GM10248 (cell line): ENCODE measurements around the gene DNHD1.

ENCODE experiments used
- CTCF ChIA-PET: fragments of 300-600 bp; sonication (Branson Sonifier 250); formaldehyde crosslinking; extraction: SDS; loops from one replicate; lab custom pipeline; 2021; ENCODE audit warnings: antibody characterized with exemption; lab: Yijun Ruan, JAX
- POLR2A ChIA-PET: fragments of 350-650 bp; sonication (Branson Sonifier 250); formaldehyde crosslinking; extraction: SDS; loops from one replicate; lab custom pipeline; 2020; ENCODE audit warnings: antibody characterized with exemption; lab: Yijun Ruan, JAX
- DNase-seq: peaks from one replicate; pipeline ENCODE4 v3.0.0; 2012; ENCODE audit errors: extremely low spot score
- TF ChIP-seq, protein P1 (sequence below): IDR thresholded peaks from 2 replicates; pipeline ENCODE4 v1.5.1; 2012; ENCODE audit warnings: mild to moderate bottlenecking, low read depth; ENCODE audit errors: extremely low read depth, missing control alignments, control extremely low read depth

Gene DNHD1

DNA sequence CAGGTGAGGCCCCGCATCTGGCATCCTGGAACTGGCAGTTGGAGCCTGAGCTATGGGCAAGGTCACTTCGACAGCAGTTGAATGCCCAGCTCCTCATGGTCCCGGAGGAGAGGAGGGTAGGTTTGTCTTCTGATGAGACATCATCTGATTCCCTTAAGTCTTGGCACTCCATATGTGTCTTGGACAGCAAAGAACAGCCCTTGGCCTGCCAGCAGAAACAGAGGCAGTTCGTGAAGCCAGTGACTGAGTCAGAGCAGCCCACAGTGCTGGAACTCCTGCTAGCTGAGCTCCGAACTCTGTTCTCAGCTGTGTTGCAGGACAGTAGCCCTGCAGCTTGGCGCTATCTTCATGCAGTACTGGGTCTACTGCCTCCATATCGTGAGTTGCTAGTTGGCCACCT lies 1.0 kb downstream of the DNHD1 start:
- TF ChIP-seq, protein P1, sequence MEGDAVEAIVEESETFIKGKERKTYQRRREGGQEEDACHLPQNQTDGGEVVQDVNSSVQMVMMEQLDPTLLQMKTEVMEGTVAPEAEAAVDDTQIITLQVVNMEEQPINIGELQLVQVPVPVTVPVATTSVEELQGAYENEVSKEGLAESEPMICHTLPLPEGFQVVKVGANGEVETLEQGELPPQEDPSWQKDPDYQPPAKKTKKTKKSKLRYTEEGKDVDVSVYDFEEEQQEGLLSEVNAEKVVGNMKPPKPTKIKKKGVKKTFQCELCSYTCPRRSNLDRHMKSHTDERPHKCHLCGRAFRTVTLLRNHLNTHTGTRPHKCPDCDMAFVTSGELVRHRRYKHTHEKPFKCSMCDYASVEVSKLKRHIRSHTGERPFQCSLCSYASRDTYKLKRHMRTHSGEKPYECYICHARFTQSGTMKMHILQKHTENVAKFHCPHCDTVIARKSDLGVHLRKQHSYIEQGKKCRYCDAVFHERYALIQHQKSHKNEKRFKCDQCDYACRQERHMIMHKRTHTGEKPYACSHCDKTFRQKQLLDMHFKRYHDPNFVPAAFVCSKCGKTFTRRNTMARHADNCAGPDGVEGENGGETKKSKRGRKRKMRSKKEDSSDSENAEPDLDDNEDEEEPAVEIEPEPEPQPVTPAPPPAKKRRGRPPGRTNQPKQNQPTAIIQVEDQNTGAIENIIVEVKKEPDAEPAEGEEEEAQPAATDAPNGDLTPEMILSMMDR = no peak
- CTCF ChIA-PET = interaction anchor here (0.7 to 3.5 kb wide), 4 partner anchors 9 to 33 kb away, joined by 3 to 14 read pairs (median 4); partner anchors contain the start of genes ARFIP2 and TIMM10B
- POLR2A ChIA-PET = interaction anchor here (0.6 kb wide), 1 partner anchor 174 kb away, joined by 4 read pairs; no protein-coding TSS in a partner anchor
- no peak for DNase-seq

- DNase-seq = no peak
- POLR2A ChIA-PET = interaction anchor here (0.6 kb wide), 1 partner anchor 173 kb away, joined by 4 read pairs; no protein-coding TSS in a partner anchor
- TF ChIP-seq, protein P1 = no peak
- CTCF ChIA-PET = interaction anchor here (0.7 to 3.5 kb wide), 7 partner anchors 10 to 119 kb away, joined by 3 to 14 read pairs (median 3); partner anchors contain the start of genes ARFIP2 and TIMM10B
These were observed 1.5 kb downstream of the DNHD1 start for GRCh38 chr11:6498544-6498943.

- POLR2A ChIA-PET = no interaction called here
- CTCF ChIA-PET = interaction anchor here (1.1 kb wide), 1 partner anchor 29 kb away, joined by 3 read pairs; no protein-coding TSS in a partner anchor
- no peak for DNase-seq
- TF ChIP-seq, protein P1 = no peak
These were observed 5.3 kb downstream of the DNHD1 start for GRCh38 chr11:6502382-6502781.

DNA sequence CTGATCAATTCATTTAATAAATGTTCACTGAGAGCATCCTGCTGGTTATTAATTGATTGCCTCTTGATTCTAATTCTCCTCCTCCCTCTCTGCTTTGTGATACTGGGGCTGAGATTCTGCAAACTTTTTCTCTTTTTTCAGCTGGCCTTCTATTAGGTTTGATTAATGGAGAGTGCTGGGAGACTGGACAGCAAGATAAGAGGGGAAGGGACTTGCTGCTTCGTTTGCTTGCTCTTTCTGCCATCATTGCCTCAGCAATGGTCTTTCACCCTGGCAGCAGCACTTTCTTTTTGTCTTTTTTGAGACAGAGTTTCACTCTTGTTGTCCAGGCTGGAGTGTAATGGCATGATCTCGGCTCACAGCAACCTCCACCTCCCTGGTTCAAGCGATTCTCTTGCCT lies 7.1 kb downstream of the DNHD1 start:
- POLR2A ChIA-PET = no interaction called here
- CTCF ChIA-PET = interaction anchor here (0.9 to 6.7 kb wide), 10 partner anchors 9 to 126 kb away, joined by 3 to 63 read pairs (median 5); partner anchors contain the start of genes ARFIP2, DNHD1 and TIMM10B
- no peak for DNase-seq
- TF ChIP-seq, protein P1 = no peak

DNA sequence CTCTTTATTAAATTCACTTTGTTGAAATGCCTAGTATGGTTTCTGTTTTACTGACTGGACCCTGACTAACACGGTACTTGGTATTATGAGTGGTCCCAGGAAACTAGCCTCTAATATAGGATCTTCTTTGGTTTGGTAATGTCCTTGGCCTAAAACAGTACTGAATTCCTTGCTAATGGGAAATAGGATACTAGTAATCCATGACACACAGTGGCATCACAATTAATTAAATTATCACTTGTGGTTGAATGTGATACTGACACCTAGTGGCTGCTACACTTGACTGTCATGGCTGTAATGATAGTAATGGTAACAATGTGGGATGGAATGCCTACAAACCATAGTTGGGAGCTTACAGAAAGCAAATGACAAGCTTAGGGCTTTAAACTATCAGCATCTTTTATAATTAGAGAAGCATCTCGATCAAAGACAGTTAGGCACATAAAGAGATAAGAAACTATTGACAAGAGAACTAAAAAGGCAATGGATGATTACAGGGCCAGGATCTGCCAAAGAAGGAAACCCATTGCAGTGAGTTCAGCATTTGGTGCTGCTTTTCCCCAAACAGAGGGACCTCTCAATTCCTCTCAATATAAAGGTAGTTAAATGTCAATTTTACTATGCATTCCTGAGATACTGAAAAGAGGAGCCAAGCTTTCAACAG lies 8.6 kb downstream of the DNHD1 start:
- CTCF ChIA-PET = interaction anchor here (0.6 to 6.7 kb wide), 28 partner anchors 9 to 277 kb away, joined by 3 to 63 read pairs (median 4); partner anchors contain the start of genes ARFIP2, DNHD1, MRPL17 and TIMM10B
- peak; percentile 42 for DNase-seq
- TF ChIP-seq, protein P1 = peak; percentile 77
- POLR2A ChIA-PET = no interaction called here

- ChIA-PET CTCF (interaction anchor here (4.1 kb wide), 1 partner anchor 12 kb away, joined by 22 read pairs; no protein-coding TSS in a partner anchor), POLR2A (no interaction called here)
- TF ChIP-seq, protein P1 = no peak
- DNase-seq = no peak
These were observed 19.8 kb downstream of the DNHD1 start for GRCh38 chr11:6516865-6517264.
